B cell (primary cell): ENCODE results near the gene ZMYM4. TPM values are rescaled to one million over a fixed set of nuclear protein-coding genes. Genes with fewer than 3 reads are reported as not detected.

Source experiments
- ATAC-seq: fragments of 200-7000 bp; cut with Tn5 transposase; one replicate; pipeline ENCODE4 v1.10.0; 2021; ENCODE audit warnings: low read depth, mild to moderate bottlenecking, moderate number of reproducible peaks, moderate library complexity
- CTCF ChIA-PET: fragments of 350-600 bp; sonication (Branson Sonifier 250); formaldehyde crosslinking; loops from one replicate; lab custom pipeline; 2021; ENCODE audit warnings: antibody characterized with exemption, inconsistent platforms; lab: Charles Lee
- POLR2A ChIA-PET: fragments of 350-600 bp; sonication (Branson Sonifier 250); formaldehyde crosslinking; loops from one replicate; lab custom pipeline; 2021; ENCODE audit warnings: antibody characterized with exemption; lab: Charles Lee
- DNase-seq: peaks from one replicate; pipeline ENCODE4 v3.0.0; 2013
- H2AFZ ChIP-seq: 2 replicates; pipeline ENCODE4 v1.6.1; 2012; ENCODE audit warnings: mild to moderate bottlenecking, low read depth, low read length; ENCODE audit not compliant: insufficient read depth, poor library complexity, severe bottlenecking
- H3K27ac ChIP-seq, 2 donors: 1 replicate in 1 of 2; 2 replicates in 1 of 2; pipeline ENCODE4 v1.5.1; 2012 to 2013; ENCODE audit warnings: low read length in 2 of 2, mild to moderate bottlenecking in 2 of 2, moderate library complexity in 1 of 2
- H3K27me3 ChIP-seq, 4 experiments: fragments of 200-600 bp in 1 of 4; sonication (generic) in 1 of 4; replicated peaks in 1 of 4; 1 replicate in 2 of 4; 2 replicates in 2 of 4; pipeline versions ENCODE4 v1.6.1 to v1.7.0; 2013 to 2016; ENCODE audit warnings: low read length in 3 of 4, mild to moderate bottlenecking in 2 of 4, mixed read lengths in 1 of 4, moderate library complexity in 1 of 4; ENCODE audit not compliant: insufficient read depth in 4 of 4, control insufficient read depth in 3 of 4; ENCODE audit errors: control extremely low read depth in 1 of 4
- H3K36me3 ChIP-seq, 2 experiments: replicated peaks in 1 of 2; 1 replicate in 1 of 2; 2 replicates in 1 of 2; pipeline versions ENCODE4 v1.6.1 to v1.7.1; 2013; ENCODE audit warnings: low read length in 1 of 2; ENCODE audit not compliant: insufficient read depth in 2 of 2, control insufficient read depth in 1 of 2; ENCODE audit errors: control extremely low read depth in 1 of 2, extremely low read depth in 1 of 2
- H3K4me1 ChIP-seq, 2 donors: fragments of 200-600 bp in 1 of 2; sonication (generic) in 1 of 2; 1 replicate in 1 of 2; 2 replicates in 1 of 2; pipeline versions ENCODE4 v1.5.1 to v1.6.1; 2013 to 2017; ENCODE audit warnings: low read length in 2 of 2; ENCODE audit not compliant: control insufficient read depth in 2 of 2, insufficient read depth in 2 of 2
- H3K4me2 ChIP-seq: replicated peaks from 2 replicates; pipeline ENCODE3; 2012; ENCODE audit warnings: mild to moderate bottlenecking, low read depth, low read length; ENCODE audit not compliant: poor library complexity, severe bottlenecking
- H3K4me3 ChIP-seq, 5 experiments: fragments of 200-600 bp in 1 of 5; sonication (generic) in 1 of 5; 1 replicate in 3 of 5; 2 replicates in 2 of 5; pipeline versions ENCODE4 v1.5.1 to v1.7.0; 2011 to 2016; ENCODE audit warnings: low read length in 4 of 5, mild to moderate bottlenecking in 4 of 5, low read depth in 2 of 5, control low read depth in 1 of 5, moderate library complexity in 1 of 5; ENCODE audit not compliant: insufficient read depth in 1 of 5; ENCODE audit errors: control extremely low read depth in 1 of 5, extremely low read depth in 1 of 5
- H3K79me2 ChIP-seq: fragments of 200-600 bp; sonication (generic); one replicate; pipeline ENCODE4 v1.6.0; 2016; ENCODE audit warnings: low read length; ENCODE audit not compliant: control insufficient read depth, insufficient read depth
- H3K9ac ChIP-seq: fragments of 200-600 bp; sonication (generic); 2 replicates; pipeline ENCODE4 v1.6.1; 2017; ENCODE audit warnings: mild to moderate bottlenecking, low read length, moderate library complexity
- H3K9me3 ChIP-seq, 3 donors: one replicate each; pipeline versions ENCODE4 v1.6.1 to v1.7.1; 2013; ENCODE audit warnings: low read length in 2 of 3; ENCODE audit not compliant: control insufficient read depth in 2 of 3, insufficient read depth in 1 of 3; ENCODE audit errors: control extremely low read depth in 1 of 3
- H4K20me1 ChIP-seq: 2 replicates; pipeline ENCODE4 v1.6.0; 2012; ENCODE audit warnings: mild to moderate bottlenecking, low read length; ENCODE audit not compliant: insufficient read depth, control insufficient read depth, poor library complexity, severe bottlenecking
- H3K27ac Mint-ChIP-seq: one replicate; pipeline ENCODE4 v1.8.0; 2021; ENCODE audit warnings: mixed read lengths
- H3K27me3 Mint-ChIP-seq: one replicate; pipeline ENCODE4 v1.8.0; 2021; ENCODE audit warnings: mixed read lengths
- H3K4me1 Mint-ChIP-seq: one replicate; pipeline ENCODE4 v1.8.0; 2021; ENCODE audit warnings: mixed read lengths
- H3K4me3 Mint-ChIP-seq: one replicate; pipeline ENCODE4 v1.8.0; 2021; ENCODE audit warnings: mixed read lengths
- H3K9me3 Mint-ChIP-seq: one replicate; pipeline ENCODE4 v1.8.0; 2022; ENCODE audit warnings: mixed read lengths; ENCODE audit not compliant: insufficient read depth
- CTCF ChIP-seq: fragments of 200-600 bp; IDR thresholded peaks from one replicate; pipeline ENCODE4 v1.8.0; 2022; ENCODE audit warnings: antibody characterized with exemption, mild to moderate bottlenecking
- EZH2 ChIP-seq: IDR thresholded peaks from 2 replicates; pipeline ENCODE4 v1.6.1; 2012; ENCODE audit warnings: borderline replicate concordance, low read depth, mild to moderate bottlenecking, moderate library complexity, low read length; ENCODE audit not compliant: insufficient read depth, poor library complexity, severe bottlenecking
- WGBS: methylation state at CpG from one replicate; pipeline ENCODE4 v1.1.5; 2013; ENCODE audit warnings: missing lambda C conversion rate; ENCODE audit not compliant: insufficient coverage; 5-methylcytosine and 5-hydroxymethylcytosine counted together
- intact Hi-C: fragments of 100-400 bp; cut with micrococcal nuclease; formaldehyde crosslinking; loops from one replicate; pipeline ENCODE4 v1.10.0; 2022
- polyA plus RNA-seq: library from polyadenylated mRNA; depleted of rRNA; stranded (reverse); fragments of >200 nt; gene quantifications from 2 replicates; pipeline ENCODE4 v1.2.3, GENCODE V29; 2012
- total RNA-seq, 2 donors: library from RNA; stranded (reverse); fragments of 120-200 nt in 1 of 2; gene quantifications; 1 replicate in 1 of 2; 2 replicates in 1 of 2; pipeline versions ENCODE4 v1.2.3 to v1.2.4, GENCODE V29; 2013 to 2022

The ZMYM4 gene
- total and polyA plus RNA-seq, 2 donors (not counting 1 experiment from before 2014, with no cell fraction given): 7.2 to 45.2 TPM

DNA sequence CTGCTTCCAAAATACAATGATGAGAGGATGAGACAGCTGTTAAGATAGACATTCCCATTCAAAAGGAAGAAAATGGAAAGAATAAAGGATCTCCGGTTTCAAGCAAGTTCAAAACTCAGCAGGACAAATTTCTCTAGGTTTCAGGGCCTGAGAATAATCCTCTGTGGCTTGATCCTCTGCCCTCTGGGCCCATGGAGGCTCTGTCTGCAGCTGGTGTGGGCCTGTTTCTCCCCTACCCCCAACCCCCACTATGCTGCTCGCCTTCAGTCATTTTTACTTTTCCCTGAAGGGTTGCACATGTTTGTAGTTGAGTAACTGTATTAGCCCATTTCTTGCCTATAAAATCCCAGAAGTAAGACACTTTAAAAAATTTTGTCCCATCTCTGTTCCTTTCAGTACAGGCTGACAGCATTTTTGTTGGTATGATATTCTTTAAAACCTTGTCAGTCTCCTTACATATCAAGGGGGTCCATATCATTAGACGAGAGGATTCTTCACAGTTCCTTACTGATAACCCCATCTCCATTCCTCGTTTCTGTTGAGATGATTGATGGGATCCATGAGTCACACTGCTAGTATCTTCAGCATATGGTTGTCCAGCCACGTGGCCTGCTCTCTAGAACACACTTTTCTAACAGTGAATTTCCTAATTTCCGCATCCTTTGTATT, 10.5 kb downstream of the ZMYM4 start:
- Mint-ChIP-seq H3K27me3 (no peaks in the 10 kb centered on the region), H3K27ac (no peak overlapping the region), H3K4me3 (no peak overlapping the region), H3K9me3 (peaks cover 11% of the 10 kb centered on the region), H3K4me1 (peaks cover 9% of the 10 kb centered on the region)
- no peak overlapping the region for H3K4me2 ChIP-seq
- H3K4me3 ChIP-seq: no peak overlapping the region
- no peaks in the 10 kb centered on the region for H3K27me3 ChIP-seq
- TF ChIP-seq EZH2 (no peak), CTCF (no peak)
- peaks cover 0 to 6% of the 10 kb centered on the region in 2 experiments for H3K36me3 ChIP-seq
- H3K79me2 ChIP-seq: peaks cover 45% of the 10 kb centered on the region
- no peaks in the 10 kb centered on the region for H4K20me1 ChIP-seq
- CTCF ChIA-PET: no interaction called here
- intact Hi-C loops: no loop called here
- DNase-seq (no peak), ATAC-seq (no peak)
- no peak overlapping the region for H3K9ac ChIP-seq
- H3K4me1 ChIP-seq: no peaks in the 10 kb centered on the region
- POLR2A ChIA-PET: no interaction called here
- no peak overlapping the region for H3K27ac ChIP-seq
- peaks cover 2 to 14% (median 9%) of the 10 kb centered on the region in 3 donors for H3K9me3 ChIP-seq
- 100% methylated on average over 2 of the region's 6 CpGs for WGBS
- no peak overlapping the region for H2AFZ ChIP-seq

- WGBS: no CpG with 5 or more reads among the region's 1 CpG
- Histone ChIP-seq H3K4me2 (no peak overlapping the region), H3K9me3 (peaks cover 4 to 16% (median 9%) of the 10 kb centered on the region in 3 donors), H3K4me1 (no peaks in the 10 kb centered on the region), H3K9ac (no peak overlapping the region), H3K27me3 (no peaks in the 10 kb centered on the region), H2AFZ (no peak overlapping the region), H3K4me3 (no peak overlapping the region), H3K27ac (no peak overlapping the region), H4K20me1 (no peaks in the 10 kb centered on the region), H3K36me3 (peaks cover 2 to 6% of the 10 kb centered on the region in 2 experiments), H3K79me2 (peaks cover 44% of the 10 kb centered on the region)
- no peak for ATAC-seq
- Mint-ChIP-seq H3K27ac (no peak overlapping the region), H3K27me3 (no peaks in the 10 kb centered on the region), H3K4me1 (peaks cover 9% of the 10 kb centered on the region), H3K4me3 (no peak overlapping the region), H3K9me3 (peaks cover 11% of the 10 kb centered on the region)
- ChIA-PET POLR2A (no interaction called here), CTCF (no interaction called here)
- intact Hi-C loops: no loop called here
- no peak for DNase-seq
- TF ChIP-seq CTCF: no peak
- no peak for TF ChIP-seq EZH2
These were observed 11.0 kb downstream of the ZMYM4 start for GRCh38 chr1:35279555-35279904.
